A673 (cell line): ENCODE measurements around the gene FBLN2. TPM values are rescaled to one million over a fixed set of nuclear protein-coding genes. Genes with fewer than 3 reads are reported as not detected.

Source experiments
- BruUV-seq: library from RNA; stranded (reverse); fragments of 400-500 nt; replicated peaks from 2 replicates; lab custom pipeline; 2021; lab: Mats Ljungman, UMichigan
- CTCF ChIA-PET: fragments of 300-600 bp; sonication (Branson Sonifier 250); formaldehyde crosslinking; loops from one replicate; lab custom pipeline; 2022; ENCODE audit warnings: antibody characterized with exemption; lab: Charles Lee
- POLR2A ChIA-PET: fragments of 300-600 bp; sonication (Branson Sonifier 250); formaldehyde crosslinking; loops from one replicate; lab custom pipeline; 2022; ENCODE audit warnings: antibody characterized with exemption; ENCODE audit not compliant: low non-redundant PET; lab: Charles Lee
- DNase-seq: peaks from one replicate; pipeline ENCODE4 v3.0.0-alpha.2; 2015; ENCODE audit warnings: low spot score
- H3K27ac ChIP-seq: fragments of 200-600 bp; sonication (generic); 2 replicates; pipeline ENCODE4 v1.5.1; 2016; ENCODE audit warnings: mixed run types, low read depth, mild to moderate bottlenecking, mixed read lengths, antibody characterized with exemption, low read length; ENCODE audit not compliant: poor library complexity, severe bottlenecking
- H3K27me3 ChIP-seq: fragments of 200-600 bp; sonication (generic); replicated peaks from 2 replicates; pipeline ENCODE4 v1.6.1; 2017; ENCODE audit warnings: mixed run types, low read depth, mild to moderate bottlenecking, mixed read lengths, antibody characterized with exemption, low read length; ENCODE audit not compliant: insufficient read depth, poor library complexity
- H3K36me3 ChIP-seq: fragments of 200-600 bp; sonication (generic); 2 replicates; pipeline ENCODE4 v1.6.1; 2016; ENCODE audit warnings: mixed run types, mild to moderate bottlenecking, mixed read lengths, antibody characterized with exemption, low read length; ENCODE audit not compliant: insufficient read depth, poor library complexity, severe bottlenecking
- H3K4me1 ChIP-seq: fragments of 200-600 bp; sonication (generic); 2 replicates; pipeline ENCODE4 v1.6.1; 2017; ENCODE audit warnings: mixed run types, mild to moderate bottlenecking, mixed read lengths, antibody characterized with exemption, low read length; ENCODE audit not compliant: insufficient read depth, poor library complexity, severe bottlenecking
- H3K4me3 ChIP-seq: fragments of 200-600 bp; sonication (generic); 2 replicates; pipeline ENCODE4 v1.5.1; 2016; ENCODE audit warnings: low read depth, mixed run types, mild to moderate bottlenecking, mixed read lengths, low read length; ENCODE audit not compliant: poor library complexity, severe bottlenecking
- H3K9me3 ChIP-seq: fragments of 200-600 bp; sonication (generic); 2 replicates; pipeline ENCODE4 v1.6.1; 2016; ENCODE audit warnings: mixed run types, low read depth, mild to moderate bottlenecking, mixed read lengths, antibody characterized with exemption, low read length; ENCODE audit not compliant: poor library complexity, severe bottlenecking
- EZH2 ChIP-seq: fragments of 200-600 bp; sonication (generic); IDR thresholded peaks from 2 replicates; pipeline ENCODE4 v1.6.1; 2017; ENCODE audit warnings: borderline replicate concordance, low read depth, mild to moderate bottlenecking, mixed read lengths, antibody characterized with exemption, low read length; ENCODE audit not compliant: poor library complexity, severe bottlenecking
- intact Hi-C: fragments of 100-400 bp; cut with micrococcal nuclease; formaldehyde crosslinking; loops from one replicate; pipeline ENCODE4 v1.10.0; 2022; ENCODE audit not compliant: unreplicated experiment
- total RNA-seq: library from RNA; stranded (reverse); gene quantifications from 2 replicates; pipeline ENCODE4 v1.2.3, GENCODE V29; 2021
- TF ChIP-seq, protein P1 (sequence below): fragments of 300-800, 200-600 bp; sonication (generic); conservative IDR thresholded peaks from 2 replicates; pipeline ENCODE4 v1.5.1; 2017; ENCODE audit warnings: low read depth, mild to moderate bottlenecking, antibody characterized with exemption, low read length, moderate library complexity, mixed read lengths

FBLN2 gene
- total RNA-seq, 1 experiment from 2014 or later: 0.71 TPM

DNA sequence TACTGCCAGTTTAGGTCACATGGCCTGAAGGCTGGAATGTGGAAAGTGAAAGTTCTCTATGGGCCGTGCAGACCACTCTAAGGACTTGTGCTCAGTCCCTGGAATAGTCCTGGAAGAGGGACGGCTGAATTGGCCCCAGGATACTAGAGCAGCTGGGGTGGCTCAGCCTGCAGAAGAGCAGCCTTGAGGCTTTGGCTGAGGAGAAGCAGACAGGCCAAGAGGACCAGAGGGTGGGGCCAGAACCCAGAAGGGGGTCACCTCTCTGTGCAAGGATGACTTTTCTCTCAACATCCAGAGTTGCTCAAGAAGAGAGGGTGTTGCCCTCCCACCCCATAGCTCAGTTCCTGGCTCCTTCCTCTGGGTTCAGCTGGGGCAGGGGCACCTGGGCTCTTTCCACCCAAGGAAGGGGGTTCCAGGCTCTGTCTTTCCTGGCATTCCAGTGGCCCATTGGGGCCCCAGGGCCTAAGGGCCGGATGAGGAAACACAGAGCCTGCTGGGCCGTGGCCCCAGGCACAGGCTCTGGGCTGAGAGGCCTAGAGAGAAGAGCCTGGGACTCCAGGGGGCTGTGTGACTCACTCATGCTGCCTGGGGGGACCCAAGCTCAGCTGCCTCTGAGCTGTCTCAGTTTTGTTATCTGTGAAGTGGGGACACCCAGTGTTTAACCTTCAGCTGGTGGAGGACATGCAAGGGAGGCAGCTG is 8.5 kb upstream of the FBLN2 start:
- Histone ChIP-seq H3K4me1 (peaks cover 4% of the 10 kb centered on the region), H3K9me3 (no peaks in the 10 kb centered on the region), H3K27ac (no peak overlapping the region), H3K4me3 (no peak overlapping the region), H3K36me3 (no peaks in the 10 kb centered on the region), H3K27me3 (no peaks in the 10 kb centered on the region)
- DNase-seq: no peak
- POLR2A ChIA-PET: no interaction called here
- no peak for TF ChIP-seq EZH2
- TF ChIP-seq, protein P1, sequence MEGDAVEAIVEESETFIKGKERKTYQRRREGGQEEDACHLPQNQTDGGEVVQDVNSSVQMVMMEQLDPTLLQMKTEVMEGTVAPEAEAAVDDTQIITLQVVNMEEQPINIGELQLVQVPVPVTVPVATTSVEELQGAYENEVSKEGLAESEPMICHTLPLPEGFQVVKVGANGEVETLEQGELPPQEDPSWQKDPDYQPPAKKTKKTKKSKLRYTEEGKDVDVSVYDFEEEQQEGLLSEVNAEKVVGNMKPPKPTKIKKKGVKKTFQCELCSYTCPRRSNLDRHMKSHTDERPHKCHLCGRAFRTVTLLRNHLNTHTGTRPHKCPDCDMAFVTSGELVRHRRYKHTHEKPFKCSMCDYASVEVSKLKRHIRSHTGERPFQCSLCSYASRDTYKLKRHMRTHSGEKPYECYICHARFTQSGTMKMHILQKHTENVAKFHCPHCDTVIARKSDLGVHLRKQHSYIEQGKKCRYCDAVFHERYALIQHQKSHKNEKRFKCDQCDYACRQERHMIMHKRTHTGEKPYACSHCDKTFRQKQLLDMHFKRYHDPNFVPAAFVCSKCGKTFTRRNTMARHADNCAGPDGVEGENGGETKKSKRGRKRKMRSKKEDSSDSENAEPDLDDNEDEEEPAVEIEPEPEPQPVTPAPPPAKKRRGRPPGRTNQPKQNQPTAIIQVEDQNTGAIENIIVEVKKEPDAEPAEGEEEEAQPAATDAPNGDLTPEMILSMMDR: no peak
- no TSS peak for BruUV-seq
- CTCF ChIA-PET: no interaction called here
- intact Hi-C loops: no loop called here

DNA sequence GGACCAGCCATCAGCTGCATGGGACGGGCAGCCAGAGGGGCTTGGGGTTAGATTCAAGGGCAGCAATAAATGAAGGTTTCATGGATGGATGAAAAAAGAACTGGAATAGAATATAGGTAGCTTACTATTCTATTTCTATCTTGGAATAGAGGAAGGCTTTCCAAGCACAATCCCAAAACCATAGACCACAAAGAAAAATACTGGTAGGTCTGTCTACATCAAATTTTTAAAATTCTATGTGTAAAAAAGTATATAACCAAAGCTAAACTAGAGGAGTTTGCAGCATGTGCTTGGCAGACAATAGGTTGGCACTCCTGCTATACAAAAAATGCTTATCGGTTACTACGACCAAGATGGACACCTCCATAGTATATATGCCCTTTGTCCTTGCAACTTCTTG is 7.2 kb upstream of the FBLN2 start:
- BruUV-seq: no TSS peak
- H3K4me1 ChIP-seq: peaks cover 2% of the 10 kb centered on the region
- POLR2A ChIA-PET: no interaction called here
- H3K4me3 ChIP-seq: no peak overlapping the region
- no peak for TF ChIP-seq EZH2
- TF ChIP-seq, protein P1: no peak
- H3K36me3 ChIP-seq: no peaks in the 10 kb centered on the region
- intact Hi-C loops: no loop called here
- no peak for DNase-seq
- no peaks in the 10 kb centered on the region for H3K9me3 ChIP-seq
- CTCF ChIA-PET: no interaction called here
- no peak overlapping the region for H3K27ac ChIP-seq
- no peaks in the 10 kb centered on the region for H3K27me3 ChIP-seq

DNA sequence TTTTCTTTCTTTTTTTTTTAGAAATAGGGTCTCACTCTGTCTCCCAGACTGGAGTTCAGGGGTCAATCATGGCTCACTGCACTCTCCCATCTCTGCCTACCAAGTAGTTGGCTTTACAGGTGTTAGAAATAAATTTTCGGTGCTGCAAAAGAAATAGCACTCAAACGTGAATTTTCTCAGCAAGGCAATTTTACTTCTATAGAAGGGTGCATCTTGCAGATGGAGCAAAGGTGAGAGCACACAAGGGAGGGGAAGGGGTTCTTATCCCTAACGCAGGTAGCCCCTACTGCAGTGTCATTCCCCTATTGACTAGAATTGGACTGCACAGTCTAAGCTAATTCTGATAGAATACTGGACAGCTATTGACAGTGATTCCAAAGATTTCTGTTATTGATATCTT is 6.8 kb upstream of the FBLN2 start:
- H3K4me1 ChIP-seq: no peaks in the 10 kb centered on the region

More for the DNA sequence above, 6.8 kb upstream of the FBLN2 start:
- TF ChIP-seq, protein P1: no peak
- TF ChIP-seq EZH2: no peak
- CTCF ChIA-PET: no interaction called here
- intact Hi-C loops: no loop called here
- no peak overlapping the region for H3K4me3 ChIP-seq
- H3K9me3 ChIP-seq: no peaks in the 10 kb centered on the region
- POLR2A ChIA-PET: no interaction called here
- BruUV-seq: no TSS peak
- H3K36me3 ChIP-seq: no peaks in the 10 kb centered on the region
- no peaks in the 10 kb centered on the region for H3K27me3 ChIP-seq
- no peak overlapping the region for H3K27ac ChIP-seq
- no peak for DNase-seq
